Stimulated activated naive CD8-positive, alpha-beta T cell treated with anti-CD3 and anti-CD28 coated beads, Interleukin-15, Interleukin-2, amounts not matched to agents 100 U/mL and 50 U/mL, for 24 hours (primary cell): ENCODE results near the gene U2AF1L4.
A peak's percentile ranks its signal among the peaks of the same experiment; 100 is the strongest.

ENCODE experiments used
- ATAC-seq: fragments of 150-1000 bp; cut with Tn5 transposase; one replicate; pipeline ENCODE4 v1.10.0; 2021
- DNase-seq: peaks from one replicate; pipeline ENCODE4 v3.0.0; 2021

The U2AF1L4 gene

DNA sequence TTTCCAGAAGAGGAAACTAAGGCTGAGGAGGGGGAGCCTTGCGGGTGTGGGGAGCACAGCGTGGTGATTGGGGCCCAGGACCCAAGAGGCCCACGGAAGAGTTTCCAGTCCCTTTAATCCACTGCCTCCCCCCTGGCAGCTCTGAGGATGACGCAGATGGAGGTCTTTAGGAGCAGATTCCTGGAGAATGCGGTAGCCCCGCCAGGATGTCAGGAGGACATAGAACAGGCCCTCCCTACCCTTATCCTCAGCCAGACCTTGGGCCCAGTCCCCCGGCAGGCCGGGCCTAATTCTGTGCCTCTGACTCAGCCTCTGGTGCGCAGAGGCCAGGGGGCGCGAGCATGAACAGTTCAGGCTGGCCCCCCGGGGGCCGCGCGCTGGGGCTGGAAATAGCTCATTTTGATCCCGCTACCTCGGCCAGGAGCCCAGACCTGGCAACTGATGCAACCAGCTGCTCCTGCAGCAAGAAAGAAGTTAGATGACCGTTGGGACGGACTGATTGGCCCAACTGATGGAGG lies 12.1 kb upstream of the U2AF1L4 start:
- peak; percentile 48 for DNase-seq
- peak; percentile 24 for ATAC-seq

DNA sequence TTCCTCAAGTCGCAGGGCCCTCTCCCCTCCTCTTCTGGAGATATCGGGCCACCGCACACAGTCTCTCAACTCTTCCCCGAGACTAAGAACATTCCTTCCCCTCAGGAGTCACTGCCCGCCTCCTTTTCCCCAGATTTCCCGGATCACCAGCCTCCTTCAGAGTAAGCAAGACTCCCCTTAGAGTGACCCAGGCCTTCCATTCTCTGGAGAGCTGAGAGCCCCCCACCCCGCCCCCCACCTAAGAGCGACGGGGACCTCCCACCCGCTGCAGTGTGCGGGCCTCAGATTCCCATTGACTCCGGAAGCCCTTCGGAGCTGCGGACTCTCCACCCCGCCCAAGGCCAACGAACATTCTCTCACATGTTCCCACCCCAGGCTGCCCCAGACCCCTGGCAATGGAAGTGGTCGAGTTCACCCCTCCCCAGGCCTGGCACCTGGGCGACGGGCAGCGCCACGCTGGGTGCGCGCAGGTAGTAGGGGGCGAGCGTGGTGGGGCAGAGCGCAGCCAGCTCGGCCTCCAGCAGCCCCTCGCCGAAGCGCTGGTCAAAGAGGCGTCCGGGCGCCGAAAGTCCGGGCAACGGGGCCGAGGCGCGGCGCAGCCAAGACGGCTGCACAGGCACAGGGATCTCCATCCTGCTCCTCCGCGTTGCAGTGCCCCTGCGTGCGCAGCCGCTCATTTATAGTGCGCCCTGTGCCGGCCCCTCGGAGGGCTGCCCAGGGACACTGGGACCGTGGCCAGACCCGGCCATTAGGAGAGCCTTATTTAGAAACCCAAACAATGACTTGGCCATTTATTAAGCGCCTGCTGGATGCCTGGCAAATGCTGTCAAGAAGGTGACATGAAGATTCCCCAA lies 11.4 kb upstream of the U2AF1L4 start, which contains the start of gene HSPB6:
Gene HSPB6, minus strand, starts transcription at position 653 of the 854 bp plus-strand sequence. Its CDS starts 21 bp downstream, at position 632.
- DNase-seq = no peak
- ATAC-seq = no peak

DNA sequence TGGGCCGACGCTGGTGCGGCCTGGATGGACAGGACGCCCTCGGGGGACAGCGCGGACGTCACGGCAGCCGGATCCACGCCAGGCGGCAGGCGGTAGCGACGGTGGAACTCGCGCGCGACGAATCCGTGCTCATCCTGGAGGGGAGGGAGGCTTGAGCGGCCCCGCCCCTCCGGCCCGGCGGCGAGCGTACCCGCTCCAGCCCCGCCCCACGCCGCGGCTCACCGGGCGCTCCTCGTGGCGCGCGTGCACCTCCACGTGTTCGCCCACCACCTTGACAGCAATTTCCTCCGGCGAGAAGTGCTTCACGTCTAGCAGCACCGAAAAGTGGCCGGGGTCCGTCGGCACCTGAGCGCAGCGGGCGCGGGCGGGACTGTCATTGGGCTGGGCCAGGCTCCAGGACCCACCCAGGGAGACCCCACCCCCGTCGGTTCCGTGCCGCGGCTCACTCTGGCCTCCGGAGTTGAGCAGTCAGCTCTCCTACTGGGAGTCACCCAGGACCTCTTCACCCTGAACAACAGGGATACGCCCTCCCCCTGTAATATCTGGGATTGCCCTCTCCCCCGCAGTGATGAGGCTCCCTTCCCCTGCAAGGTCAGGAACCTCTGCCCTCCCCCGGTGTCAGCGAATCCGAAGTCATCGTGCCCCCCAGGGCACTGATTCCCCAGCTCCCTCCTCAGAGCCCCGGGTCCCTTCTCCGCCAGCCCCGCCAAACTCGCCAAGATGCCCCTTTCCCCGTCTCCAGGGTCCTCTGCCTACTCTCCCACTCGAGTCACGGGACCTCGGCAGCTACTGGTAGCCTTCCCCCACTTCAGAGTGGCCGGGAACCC lies 10.5 kb upstream of the U2AF1L4 start:
- no peak for ATAC-seq
- peak; percentile 57 for DNase-seq

DNA sequence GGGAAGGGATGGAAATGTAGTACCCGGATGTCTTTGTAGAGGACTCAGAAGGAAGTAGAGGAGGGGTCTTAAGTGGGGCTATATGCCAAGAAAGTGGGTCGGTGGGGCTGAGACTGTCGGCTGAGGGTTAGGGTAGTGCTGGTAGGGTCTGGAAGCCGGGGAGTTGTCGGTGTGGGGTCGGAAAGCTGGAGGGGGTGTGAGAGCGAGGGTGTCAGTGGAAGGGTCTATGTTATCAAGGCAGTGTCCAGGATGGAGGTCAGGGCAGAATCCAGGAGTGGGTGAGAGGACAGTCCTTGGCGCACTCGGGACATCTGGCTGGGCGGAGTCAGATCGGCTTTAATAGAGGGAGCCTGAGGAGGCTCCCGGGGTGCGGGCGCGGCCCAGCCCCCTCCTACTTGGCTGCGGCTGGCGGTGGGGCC lies 9.9 kb upstream of the U2AF1L4 start:
- ATAC-seq (no peak), DNase-seq (no peak)

DNA sequence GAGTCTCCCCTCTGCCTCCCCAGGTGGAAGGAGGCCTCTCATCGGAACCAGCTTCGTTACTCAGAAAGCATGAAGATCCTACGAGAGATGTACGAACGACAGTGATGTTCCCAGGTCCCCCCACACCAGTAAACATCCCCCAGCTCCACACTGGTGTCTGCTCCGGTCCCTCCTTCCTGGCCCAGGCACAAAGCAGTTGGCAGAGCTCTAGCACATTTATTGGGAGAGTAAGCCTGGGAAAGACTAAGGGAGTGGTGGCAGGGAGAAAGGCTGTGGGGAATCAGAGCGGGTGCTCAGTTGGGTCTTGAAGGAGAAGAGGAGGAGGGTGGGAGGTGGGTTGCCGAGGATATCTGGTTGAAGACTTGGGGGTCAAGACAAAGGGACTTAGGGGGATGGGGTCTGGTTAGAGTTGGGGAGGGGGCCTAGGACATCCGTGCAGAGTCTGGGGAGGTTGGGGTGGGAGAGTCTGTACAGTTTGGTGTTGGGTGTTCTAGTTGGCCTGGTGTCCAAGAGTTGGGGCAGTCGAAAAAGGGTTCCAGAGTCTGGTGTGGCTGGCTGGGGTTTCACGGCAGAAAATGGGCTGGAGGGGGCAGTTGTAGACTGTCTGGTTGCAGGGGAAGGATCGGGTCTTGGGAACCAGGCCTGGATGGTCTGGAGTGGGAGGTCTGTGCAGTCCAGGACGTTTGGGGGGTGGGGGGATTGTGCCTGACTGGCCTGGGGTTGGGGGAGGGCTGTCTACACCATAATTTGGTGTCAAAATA lies 9.3 kb upstream of the U2AF1L4 start:
- ATAC-seq (no peak), DNase-seq (no peak)

DNA sequence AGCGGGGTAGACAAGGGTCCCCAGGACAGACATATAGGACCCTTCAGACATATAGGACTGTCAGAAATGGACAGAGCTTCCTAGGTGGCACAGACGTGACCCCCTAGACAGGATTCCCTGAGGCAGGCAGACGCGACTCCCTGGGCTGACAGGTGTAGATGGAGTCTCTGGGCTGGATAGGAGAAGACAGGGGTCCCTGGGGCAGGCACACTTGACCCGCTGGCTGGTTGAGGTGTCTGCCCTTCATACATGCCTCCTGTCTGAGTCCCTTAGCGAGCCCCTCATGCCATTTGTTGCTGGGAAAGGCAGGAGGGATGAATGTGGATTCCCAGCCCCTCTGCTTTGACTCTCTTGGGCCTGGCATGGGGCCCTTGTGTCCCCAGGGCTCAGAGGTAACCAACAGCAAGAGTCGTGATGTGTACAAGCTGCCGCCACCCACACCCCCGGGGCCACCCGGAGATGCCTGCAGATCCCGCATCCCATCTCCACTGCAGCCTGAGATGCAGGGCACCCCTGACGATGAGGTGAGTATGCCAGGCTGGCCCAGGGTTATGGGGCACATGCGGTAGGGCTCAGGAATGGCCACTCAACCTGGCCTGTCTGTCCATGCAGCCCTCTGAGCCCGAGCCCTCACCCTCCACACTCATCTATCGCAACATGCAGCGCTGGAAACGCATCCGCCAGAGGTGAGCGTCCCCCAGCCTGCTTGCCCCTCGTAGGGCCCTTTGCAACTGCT lies 8.6 kb upstream of the U2AF1L4 start:
- ATAC-seq (no peak), DNase-seq (no peak)

DNA sequence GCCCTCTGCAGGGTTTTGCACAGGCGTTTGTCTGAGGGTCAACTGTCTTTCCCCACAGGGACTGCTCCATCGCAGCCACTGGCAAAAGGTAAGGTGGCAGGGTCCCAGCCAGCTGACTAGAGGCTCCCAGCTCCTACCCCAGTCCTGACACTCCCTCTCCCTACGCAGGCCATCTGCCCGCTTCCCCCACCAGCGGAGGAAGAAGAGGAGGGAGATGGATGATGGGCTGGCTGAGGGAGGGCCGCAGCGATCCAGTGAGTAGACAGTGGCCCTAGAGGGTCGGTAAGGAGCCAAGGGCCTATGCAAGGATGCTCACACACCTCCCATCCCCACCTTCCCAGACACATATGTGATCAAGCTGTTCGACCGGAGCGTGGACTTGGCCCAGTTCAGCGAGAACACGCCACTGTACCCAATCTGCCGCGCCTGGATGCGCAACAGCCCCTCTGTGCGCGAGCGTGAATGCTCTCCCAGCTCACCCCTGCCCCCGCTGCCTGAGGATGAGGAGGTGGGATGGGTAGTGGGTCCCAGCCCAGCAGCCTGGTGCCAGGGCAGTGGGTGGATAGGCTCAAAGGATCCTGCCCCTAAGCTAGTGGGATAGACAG lies 7.6 kb upstream of the U2AF1L4 start:
- no peak for ATAC-seq
- no peak for DNase-seq

DNA sequence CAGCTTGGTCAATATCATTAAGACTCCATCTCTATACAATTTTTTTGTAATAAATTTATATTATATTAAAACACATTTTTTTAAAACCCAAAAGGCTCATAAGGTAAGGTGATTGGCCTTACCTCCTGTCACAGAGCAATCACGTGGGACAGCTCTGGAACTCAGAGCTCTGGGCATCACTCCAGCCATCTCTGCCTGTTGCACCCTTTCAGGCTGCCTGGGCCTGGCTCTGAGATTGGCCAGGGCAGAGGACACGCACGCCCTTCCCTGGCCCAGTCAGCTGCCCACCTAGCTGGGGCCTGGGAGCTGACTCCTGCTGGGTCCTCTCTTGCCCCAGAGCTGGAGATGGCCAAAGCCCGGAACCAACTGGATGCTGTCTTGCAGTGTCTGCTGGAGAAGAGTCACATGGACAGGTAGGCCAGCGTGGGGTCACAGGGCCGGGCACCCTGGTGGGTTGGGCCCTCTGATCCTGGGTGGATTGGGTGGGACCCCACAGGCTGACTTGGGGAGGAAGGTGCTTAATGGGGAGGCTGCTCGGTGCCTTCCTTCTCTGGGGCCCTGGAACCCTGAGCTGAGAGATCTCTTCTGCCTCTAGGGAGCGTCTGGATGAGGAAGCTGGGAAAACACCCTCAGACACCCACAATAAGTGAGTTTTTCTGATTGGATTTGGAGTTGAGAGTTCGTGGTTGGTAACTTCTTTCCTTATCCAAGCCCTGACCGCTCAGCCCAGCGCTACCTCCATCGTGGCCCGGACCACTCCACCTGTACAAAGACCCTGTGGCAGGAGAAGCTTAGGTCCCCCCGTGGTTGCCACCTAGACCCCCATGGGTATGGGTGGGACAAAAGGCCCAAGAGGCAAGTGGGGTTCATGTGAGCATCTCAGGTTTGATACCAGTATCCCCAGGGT lies 6.9 kb upstream of the U2AF1L4 start:
- DNase-seq = no peak
- no peak for ATAC-seq

DNA sequence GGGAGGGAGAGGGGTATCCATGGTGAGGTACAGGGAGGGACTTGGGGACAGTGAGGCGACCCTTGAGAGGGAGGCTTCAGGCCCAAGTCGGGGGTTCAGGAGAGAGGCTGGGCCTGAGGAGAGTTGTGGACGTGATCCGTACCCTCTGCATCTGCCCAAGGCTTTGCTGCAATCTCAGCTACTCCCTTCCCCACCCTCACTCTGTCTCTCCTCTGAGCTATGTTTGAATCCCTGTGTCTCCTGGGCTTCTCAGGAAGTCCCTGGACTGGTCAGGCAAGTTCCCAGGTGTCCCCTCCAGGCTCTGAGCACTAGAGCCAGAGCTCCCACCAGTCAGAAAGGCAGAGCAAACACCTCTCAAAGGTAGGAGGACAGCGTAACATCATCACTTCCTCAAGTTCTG lies 4.9 kb upstream of the U2AF1L4 start:
- DNase-seq (no peak), ATAC-seq (no peak)

DNA sequence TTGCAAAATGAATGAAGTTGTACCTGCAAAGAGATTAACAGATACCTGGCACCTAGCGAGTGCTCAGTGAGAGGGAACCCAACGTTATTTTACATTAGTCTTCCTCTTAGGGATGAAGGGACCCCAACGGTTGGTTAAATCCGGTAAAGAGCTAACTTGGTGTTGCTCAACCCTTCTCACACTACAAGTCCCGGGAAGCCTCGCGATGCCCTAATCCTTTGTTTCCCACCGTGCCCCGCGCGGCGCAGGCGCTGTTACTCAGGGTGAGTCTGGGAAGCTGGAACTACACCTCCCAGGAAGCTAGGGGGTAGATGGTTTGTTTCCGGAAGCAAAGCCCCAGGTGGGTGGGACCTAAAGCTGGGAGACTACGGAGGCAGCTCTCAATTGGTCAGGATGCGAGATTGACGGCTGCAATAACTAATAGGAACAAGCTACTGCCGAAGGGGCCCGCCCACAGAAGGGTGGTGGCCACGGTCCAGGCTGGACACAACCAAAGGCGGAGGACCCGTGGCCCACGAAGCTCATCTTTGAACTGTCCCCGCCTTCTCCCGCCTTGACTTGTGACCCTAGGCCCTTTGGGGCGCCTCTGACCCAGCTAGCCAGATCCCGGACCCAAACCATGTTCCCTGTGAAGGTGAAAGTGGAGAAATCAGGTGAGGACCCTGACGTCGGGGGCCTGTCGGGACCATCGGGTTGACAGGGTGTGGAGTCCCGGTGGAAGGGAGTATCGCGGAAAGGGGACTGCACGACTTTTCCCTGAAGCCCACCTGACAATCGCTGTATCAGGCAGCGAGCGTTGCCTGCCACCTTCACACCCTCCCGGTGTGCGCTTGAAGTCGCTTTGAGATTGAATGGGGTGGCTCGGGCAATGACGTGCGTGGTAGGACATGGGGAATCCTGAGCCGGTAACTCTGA lies 3.1 kb upstream of the U2AF1L4 start, which contains the start of gene LIN37:
Gene LIN37, plus strand, starts transcription at position 471 of the 915 bp plus-strand sequence. Its CDS starts 149 bp downstream, at position 620.
- ATAC-seq = peak; percentile 83
- DNase-seq = peak; percentile 98

DNA sequence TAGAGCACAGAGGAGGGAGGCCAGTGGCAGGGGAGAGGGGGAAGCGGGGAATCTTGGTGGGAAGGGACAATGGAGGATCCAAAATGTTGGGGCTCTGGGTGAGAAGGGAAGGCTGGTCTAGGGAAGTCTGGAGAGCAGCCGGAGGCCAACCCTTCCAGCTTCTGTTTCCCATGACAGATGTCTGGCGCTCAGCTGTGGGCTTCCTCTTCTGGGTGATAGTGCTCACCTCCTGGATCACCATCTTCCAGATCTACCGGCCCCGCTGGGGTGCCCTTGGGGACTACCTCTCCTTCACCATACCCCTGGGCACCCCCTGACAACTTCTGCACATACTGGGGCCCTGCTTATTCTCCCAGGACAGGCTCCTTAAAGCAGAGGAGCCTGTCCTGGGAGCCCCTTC lies 1.3 kb upstream of the U2AF1L4 start:
- ATAC-seq (no peak), DNase-seq (no peak)

DNA sequence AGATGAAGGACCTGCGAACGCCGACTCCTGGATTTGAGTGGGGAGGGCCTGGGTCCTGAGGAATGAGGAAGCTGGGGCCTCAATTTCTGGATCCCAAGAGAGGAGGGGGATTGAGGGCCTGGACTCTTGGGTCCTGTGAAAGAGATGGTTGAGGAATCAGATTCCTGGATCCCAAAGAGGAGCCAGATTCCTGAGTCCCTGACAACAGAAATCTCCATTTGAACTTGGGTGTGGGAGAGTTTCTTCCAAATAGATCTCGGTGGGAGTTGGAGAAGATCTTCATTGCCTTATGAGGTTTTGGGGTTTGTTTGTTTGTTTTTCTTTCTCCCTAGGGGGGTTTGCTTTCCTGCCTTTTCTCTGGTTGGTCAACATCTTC lies 857 bp upstream of the U2AF1L4 start:
- no peak for ATAC-seq
- DNase-seq = no peak

DNA sequence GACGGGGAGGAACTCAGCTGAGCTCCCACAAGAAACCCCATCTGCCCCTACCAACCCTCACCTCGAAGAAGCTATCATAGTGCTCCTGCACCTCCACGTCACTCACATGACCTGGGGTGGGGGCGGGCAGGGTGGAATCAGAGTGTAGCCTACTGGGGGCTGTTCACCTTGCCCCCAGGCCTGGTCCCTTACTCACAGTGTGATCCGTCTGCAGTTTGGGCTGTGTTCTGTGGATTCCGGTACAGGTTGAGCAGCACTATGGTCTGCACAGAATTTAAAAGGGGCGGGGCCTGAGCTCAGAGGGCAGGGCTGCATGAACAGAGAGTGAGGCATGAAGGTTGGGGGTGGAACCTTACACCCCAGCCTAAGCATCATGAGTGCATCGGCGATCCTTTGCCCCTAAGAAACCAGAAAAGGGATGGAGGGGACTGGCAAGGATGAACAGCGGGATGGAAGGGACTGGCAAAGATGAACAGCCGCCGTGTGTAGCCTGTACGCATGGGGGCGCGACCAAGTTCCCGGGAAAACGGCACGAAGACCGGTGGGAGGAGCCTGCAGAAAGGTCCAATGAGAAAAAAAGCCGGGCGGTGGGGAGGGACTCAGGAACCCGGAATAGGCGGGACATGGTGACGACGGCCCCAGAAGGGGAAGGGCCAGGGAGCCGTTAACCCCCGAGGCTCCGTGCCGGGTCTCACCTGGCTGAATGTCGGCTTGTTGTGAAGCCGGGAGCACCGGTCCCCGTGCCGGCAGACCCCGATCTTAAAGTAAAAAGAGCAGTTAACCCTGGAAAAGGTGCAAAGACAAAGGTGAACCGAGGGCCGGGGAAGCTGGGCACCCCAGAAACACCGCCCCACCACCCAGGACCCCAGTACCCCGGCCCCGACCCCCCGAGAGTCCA lies 539 bp downstream of the U2AF1L4 start:
- DNase-seq (peak; percentile 93), ATAC-seq (peak; percentile 53)

DNA sequence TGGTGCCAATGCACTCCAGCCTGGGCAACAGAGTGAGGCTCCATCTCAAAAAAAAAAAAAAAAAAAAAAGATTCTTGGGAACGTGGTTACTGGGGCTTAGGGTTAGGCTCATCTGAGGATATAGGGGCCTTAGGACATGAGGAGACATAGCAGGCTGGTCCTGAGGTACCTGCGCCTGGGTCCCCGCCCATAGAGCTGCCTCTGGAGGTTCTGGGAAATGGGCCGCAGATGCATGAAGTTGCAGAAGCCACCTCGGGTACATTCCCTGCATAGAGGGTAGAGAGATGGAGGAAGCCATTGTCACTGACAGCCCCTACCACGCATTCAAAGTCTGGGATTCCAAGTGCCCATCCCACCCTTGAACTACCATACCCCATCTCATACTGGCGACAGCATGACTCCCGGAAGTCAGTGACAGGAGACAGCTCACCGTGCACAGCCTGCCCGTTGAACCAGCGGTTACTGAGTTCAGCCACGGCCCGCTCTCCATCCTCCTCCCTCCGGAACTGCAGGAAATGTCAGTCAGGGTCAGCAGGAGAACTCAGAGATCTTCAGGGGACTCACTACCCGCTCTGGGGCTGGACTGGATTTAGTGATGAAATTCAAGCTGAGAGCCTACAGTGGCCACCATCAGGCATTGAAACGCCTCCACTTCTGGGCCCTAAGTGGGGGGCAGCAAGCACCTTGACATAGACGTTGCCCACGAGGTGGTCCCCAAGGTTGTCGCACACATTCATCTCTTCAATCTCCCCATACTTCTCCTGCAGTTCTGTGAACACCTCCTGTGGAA lies 1.4 kb downstream of the U2AF1L4 start:
- ATAC-seq = no peak
- peak; percentile 26 for DNase-seq

DNA sequence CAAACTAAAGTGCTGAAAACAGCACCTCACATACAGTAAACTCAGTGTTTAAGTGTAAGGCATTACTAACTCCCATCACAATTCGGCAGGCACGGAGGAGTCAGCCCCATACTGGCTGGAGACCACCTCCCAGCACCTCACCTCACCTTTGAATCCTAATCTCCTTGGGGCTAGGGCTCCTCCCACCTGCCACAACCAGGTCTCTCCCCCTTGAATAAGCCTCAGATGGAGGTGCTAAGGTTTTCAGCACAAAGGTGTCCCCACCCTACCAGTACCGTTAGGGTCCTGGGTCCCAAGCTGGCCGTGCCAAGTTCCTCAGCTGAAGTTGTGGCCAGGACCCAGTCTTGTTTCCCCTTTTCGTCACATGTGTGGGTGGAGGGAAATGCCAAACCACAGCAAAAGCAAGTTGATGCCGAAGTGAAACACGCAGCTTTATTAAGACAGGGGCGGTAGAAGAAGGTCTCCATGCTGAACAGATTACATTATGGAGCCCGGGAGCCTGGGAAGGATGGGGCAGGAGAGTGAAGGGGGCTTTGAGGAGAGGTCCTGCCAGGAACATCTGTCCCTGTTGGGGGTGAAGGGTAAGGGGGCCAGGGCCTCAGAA lies 3.0 kb downstream of the U2AF1L4 start, which contains the start of gene IGFLR1:
Gene IGFLR1, minus strand, starts transcription at position 332 of the 604 bp plus-strand sequence. CDS start 1,272 bp downstream, outside the sequence.
- peak; percentile 3 for ATAC-seq

DNA sequence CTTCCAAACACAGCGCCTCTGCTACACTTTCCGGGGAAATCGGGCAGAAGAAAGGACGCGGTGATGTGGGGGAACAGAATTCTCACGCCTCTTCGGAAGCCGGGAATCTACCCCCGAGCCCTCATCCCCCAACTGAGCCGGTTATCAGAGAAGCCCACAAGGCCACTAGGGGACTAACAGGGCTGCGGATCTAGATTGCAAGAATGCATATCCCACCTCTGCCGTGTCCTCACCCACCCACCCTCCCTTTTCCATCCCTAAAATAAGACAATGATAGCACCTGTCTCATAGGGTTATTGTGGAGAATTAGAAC lies 4.1 kb downstream of the U2AF1L4 start:
- ATAC-seq = no peak
- DNase-seq = no peak

More for the DNA sequence above, 3.0 kb downstream of the U2AF1L4 start, which contains the start of gene IGFLR1:
- DNase-seq = peak; percentile 86
